ENCODE data around the gene TCHH.

Gene TCHH

DNA sequence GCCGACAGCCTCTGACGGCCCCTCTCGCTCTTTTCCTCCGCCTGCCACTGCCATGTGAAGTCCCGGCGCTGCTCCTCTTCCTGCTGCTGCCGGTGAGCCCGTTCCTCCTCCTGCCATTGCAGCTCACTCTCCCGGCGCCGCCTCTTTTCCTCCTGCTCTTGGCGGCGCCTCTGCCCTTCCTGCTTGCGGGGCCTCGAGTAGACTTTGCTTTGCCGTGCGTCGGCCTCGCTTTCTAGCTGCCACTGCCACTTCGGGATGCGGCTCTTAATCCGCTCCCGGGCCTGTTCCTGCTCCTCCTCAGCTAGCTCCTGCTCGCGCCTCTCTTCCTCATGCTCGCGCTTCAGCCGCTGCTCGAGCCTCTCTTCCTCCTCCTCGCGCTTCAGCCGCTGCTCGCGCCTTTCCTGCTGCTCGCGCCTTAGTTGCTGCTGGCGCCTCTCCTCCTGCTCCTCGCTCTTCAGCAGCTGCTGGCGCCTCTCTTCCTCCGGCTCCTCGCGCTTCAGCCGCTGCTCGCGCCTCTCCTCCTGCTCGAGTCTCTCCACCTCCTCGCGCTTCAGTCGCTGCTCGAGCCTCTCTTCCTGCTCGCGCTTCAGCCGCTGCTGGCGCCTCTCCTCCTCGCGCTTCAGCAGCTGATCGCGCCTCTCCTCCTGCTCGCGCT, 4.3 kb downstream of the TCHH start:
- peak overlapping the region; percentile 56 for H3K4me3 ChIP-seq (ENCODE audit: low read length)
- peak overlapping the region; percentile 17; the same call in 1 of the 2 replicates for H3K9ac ChIP-seq (ENCODE audit: low read depth, low read length)
- H3K9me3 ChIP-seq (ENCODE audit: insufficient read depth, low read depth, low read length) = peaks cover 37% of the 10 kb centered on the region
- H3K36me3 ChIP-seq (ENCODE audit: insufficient read depth, low read depth, low read length) = no peaks in the 10 kb centered on the region
- H3K27ac ChIP-seq (ENCODE audit: low read length) = no peak overlapping the region
- H3K27me3 ChIP-seq (ENCODE audit: insufficient read depth, low read length) = peaks cover 100% of the 10 kb centered on the region
- H3K4me1 ChIP-seq (ENCODE audit: insufficient read depth, low read length) = peaks cover 13% of the 10 kb centered on the region; the same call in 1 of the 2 replicates

DNA sequence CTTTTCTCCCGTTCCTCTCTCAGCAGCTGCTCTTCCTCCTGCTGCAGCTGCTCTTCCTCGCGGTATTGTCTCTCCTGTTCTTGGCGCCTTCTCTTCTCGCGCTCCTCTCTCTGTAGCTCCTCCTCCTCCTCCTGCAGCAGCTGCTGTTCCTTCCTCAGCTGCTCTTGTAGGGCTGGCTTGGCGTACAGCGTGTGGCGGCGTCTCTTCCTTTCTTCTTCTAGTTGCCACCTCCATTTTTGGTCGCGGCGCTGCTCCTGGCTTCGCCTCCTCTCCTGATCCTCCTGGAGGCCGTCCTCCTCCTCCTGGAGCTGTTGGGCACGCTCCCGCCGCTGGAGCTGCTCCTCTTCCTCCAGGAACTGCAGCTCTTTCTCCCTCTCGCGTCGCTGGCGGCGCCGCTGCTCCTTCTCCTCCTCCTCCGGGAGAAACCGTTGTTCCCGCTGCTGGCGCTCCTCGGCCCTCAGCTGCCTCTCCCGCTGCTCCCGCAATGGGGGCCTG, 4.8 kb downstream of the TCHH start:
- H3K9me3 ChIP-seq (ENCODE audit: insufficient read depth, low read depth, low read length) = peaks cover 37% of the 10 kb centered on the region
- peaks cover 100% of the 10 kb centered on the region for H3K27me3 ChIP-seq (ENCODE audit: insufficient read depth, low read length)
- H3K27ac ChIP-seq (ENCODE audit: low read length) = no peak overlapping the region
- peak overlapping the region; percentile 56; the same call in 1 of the 2 replicates for H3K4me3 ChIP-seq (ENCODE audit: low read length)
- no peak overlapping the region; the same call in 1 of the 2 replicates for H3K9ac ChIP-seq (ENCODE audit: low read depth, low read length)
- H3K36me3 ChIP-seq (ENCODE audit: insufficient read depth, low read depth, low read length) = no peaks in the 10 kb centered on the region
- H3K4me1 ChIP-seq (ENCODE audit: insufficient read depth, low read length) = peaks cover 13% of the 10 kb centered on the region; the same call in 1 of the 2 replicates

DNA sequence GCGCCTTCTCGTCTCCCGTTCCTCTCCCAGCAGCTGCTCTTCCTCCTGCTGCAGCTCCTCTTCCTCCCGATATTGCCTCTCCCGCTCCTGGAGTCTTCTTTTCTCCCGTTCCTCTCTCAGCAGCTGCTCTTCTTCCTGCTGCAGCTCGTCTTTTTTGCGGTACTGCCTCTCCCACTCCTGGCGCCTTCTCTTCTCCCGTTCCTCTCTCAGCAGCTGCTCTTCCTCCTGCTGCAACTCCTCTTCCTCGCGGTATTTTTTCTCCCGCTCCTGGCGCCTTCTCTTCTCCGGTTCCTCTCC, 5.3 kb downstream of the TCHH start:
- no peaks in the 10 kb centered on the region for H3K36me3 ChIP-seq (ENCODE audit: insufficient read depth, low read depth, low read length)
- H3K9ac ChIP-seq (ENCODE audit: low read depth, low read length) = no peak overlapping the region
- peak overlapping the region; percentile 56; the same call in 1 of the 2 replicates for H3K4me3 ChIP-seq (ENCODE audit: low read length)
- peaks cover 37% of the 10 kb centered on the region for H3K9me3 ChIP-seq (ENCODE audit: insufficient read depth, low read depth, low read length)
- H3K27me3 ChIP-seq (ENCODE audit: insufficient read depth, low read length) = peaks cover 100% of the 10 kb centered on the region
- peaks cover 13% of the 10 kb centered on the region; the same call in 1 of the 2 replicates for H3K4me1 ChIP-seq (ENCODE audit: insufficient read depth, low read length)
- no peak overlapping the region for H3K27ac ChIP-seq (ENCODE audit: low read length)

DNA sequence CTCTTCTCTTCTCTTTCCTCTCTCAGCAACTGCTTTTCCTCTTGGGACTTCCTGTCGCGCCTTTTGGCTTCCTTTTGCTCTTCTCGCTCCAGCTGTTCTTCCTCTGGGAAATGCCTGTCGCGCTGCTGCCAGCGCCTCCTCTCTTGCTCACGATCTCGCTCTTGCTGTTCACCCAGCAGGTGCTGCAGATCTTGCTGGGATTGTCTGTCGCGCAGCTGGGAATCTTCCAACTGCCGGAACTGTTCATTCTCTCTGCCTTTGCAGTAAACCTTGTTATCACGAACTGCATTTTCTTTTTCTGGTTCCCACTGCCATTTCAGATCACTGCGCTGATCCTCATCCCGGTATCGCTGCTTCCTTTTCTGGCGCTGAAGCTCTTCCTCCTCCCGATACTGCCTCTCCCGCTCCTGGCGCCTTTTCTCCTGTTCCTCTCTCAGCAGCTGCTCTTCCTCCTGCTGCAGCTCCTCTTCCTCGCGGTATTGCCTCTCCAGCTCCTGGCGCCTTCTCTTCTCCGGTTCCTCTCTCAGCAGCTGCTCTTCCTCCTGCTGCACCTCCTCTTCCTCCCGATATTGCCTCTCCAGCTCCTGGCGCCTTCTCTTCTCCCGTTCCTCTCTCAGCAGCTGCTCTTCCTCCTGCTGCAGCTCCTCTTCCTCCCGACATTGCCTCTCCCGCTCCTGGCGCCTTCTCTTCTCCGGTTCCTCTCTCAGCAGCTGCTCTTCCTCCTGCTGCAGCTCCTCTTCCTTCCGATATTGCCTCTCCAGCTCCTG, 5.8 kb downstream of the TCHH start:
- Histone ChIP-seq H3K27ac (ENCODE audit: low read length) (no peak overlapping the region), H3K36me3 (ENCODE audit: insufficient read depth, low read depth, low read length) (no peaks in the 10 kb centered on the region), H3K27me3 (ENCODE audit: insufficient read depth, low read length) (peaks cover 100% of the 10 kb centered on the region), H3K4me3 (ENCODE audit: low read length) (peak overlapping the region; percentile 56; the same call in 1 of the 2 replicates), H3K4me1 (ENCODE audit: insufficient read depth, low read length) (peaks cover 13% of the 10 kb centered on the region; the same call in 1 of the 2 replicates), H3K9me3 (ENCODE audit: insufficient read depth, low read depth, low read length) (peaks cover 37% of the 10 kb centered on the region), H3K9ac (ENCODE audit: low read depth, low read length) (no peak overlapping the region)

DNA sequence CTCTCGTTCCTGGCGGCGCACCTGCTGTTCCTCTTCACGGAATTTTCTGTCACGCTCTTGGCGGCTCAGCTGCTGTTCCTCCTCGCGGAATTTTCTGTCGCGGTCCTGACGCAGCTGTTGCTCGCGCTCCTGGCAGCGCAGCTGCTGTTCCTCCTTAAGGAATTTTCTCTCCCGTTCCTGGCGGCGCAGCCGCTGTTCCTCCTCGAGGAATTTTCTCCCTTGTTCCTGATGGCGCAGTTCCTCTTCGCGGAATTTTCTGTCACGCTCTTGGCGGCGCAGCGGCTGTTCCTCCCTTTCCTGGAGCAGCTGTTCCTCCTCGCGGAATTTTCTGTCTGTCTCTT, 6.4 kb downstream of the TCHH start:
- H3K27me3 ChIP-seq (ENCODE audit: insufficient read depth, low read length) = peaks cover 100% of the 10 kb centered on the region
- H3K36me3 ChIP-seq (ENCODE audit: insufficient read depth, low read depth, low read length) = no peaks in the 10 kb centered on the region
- H3K9ac ChIP-seq (ENCODE audit: low read depth, low read length) = no peak overlapping the region
- peaks cover 37% of the 10 kb centered on the region for H3K9me3 ChIP-seq (ENCODE audit: insufficient read depth, low read depth, low read length)
- H3K4me1 ChIP-seq (ENCODE audit: insufficient read depth, low read length) = peaks cover 13% of the 10 kb centered on the region; the same call in 1 of the 2 replicates
- no peak overlapping the region for H3K27ac ChIP-seq (ENCODE audit: low read length)
- no peak overlapping the region; the same call in 1 of the 2 replicates for H3K4me3 ChIP-seq (ENCODE audit: low read length)

DNA sequence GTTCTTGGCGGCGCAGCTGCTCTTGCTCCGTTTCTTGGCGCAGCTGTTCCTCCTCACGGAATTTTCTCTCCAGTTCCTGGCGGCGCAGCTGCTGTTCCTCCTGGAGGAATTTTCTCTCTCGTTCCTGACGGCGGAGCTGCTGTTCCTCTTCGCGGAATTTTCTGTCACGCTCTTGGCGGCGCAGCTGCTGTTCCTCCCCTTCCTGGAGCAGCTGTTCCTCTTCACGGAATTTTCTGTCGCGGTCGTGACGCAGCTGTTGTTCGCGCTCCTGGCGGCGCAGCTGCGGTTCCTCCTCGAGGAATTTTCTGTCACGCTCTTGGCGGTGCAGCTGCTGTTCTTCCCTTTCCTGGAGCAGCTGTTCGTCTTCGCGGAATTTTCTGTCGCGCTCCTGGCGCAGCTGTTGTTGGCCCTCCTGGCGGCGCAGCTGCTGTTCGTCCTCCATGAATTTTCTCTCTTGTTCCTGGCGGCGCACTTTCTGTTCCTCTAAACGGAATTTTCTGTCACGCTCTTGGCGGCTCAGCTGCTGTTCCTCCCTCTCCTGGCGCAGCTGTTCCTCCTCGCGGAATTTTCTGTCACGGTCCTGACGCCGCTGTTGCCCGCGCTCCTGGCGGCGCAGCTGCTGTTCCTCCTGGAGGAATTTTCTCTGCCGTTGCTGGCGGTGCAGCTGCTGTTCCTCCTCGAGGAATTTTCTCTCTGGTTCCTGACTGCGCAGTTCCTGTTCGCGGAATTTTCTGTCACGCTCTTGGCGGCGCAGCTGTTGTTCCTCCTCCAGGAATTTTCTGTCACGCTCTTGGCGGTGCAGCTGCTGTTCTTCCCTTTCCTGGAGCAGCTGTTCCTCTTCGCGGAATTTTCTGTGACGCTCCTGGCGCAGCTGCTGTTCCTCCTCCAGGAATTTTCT, 7.0 kb downstream of the TCHH start:
- H3K27me3 ChIP-seq (ENCODE audit: insufficient read depth, low read length) = peaks cover 100% of the 10 kb centered on the region

DNA sequence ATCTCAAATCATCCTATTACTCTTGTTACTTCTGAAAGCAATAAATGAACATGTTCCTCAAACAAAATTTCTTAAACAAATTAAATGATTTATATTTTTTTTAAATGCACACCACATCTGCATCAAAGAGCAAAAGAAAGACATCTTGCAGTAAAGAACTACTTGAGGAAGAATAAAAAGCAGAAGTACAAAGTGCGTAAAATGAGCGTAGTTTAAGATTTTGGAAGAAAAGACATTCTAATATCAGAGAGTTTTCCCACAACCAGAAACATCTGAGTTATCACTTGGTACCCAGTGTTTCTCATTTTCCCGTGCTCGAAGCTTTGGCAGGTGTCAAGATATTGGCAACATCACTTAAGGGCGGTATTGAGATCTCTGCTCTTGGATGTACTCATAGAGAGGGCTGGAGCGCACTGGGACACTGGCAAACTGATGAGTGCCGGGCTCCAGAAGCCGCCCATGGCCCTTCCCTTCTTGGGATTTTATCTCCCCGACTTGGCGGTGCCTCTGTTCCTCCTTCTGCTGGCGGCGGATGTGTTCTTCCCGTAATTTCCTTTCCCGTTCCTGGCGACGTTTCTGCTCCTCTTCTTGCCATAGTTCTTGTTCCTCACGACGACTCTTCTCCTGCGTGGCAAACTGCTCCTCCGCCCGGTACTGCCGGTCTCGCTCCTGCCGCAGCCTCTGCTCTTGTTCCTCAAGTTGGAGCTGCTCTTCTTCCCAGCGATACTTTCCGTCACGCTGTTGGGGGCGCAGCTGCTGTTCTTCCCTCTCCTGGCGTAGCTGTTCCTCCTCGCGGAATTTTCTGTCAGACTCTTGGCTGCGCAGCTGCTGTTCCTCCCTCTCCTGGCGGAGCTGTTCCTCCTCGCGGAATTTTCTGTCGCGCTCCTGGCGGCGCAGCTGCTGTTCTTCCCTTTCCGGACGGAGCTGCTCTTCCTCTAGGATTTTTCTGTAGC, 7.9 kb downstream of the TCHH start:
- Histone ChIP-seq H3K36me3 (ENCODE audit: insufficient read depth, low read depth, low read length) (no peaks in the 10 kb centered on the region), H3K27me3 (ENCODE audit: insufficient read depth, low read length) (peaks cover 96% of the 10 kb centered on the region), H3K4me3 (ENCODE audit: low read length) (peak overlapping the region; percentile 48; the same call in 1 of the 2 replicates), H3K9ac (ENCODE audit: low read depth, low read length) (no peak overlapping the region), H3K4me1 (ENCODE audit: insufficient read depth, low read length) (peaks cover 4% of the 10 kb centered on the region; the same call in 1 of the 2 replicates), H3K9me3 (ENCODE audit: insufficient read depth, low read depth, low read length) (peaks cover 37% of the 10 kb centered on the region), H3K27ac (ENCODE audit: low read length) (no peak overlapping the region)

More for the DNA sequence above, 7.0 kb downstream of the TCHH start:
- no peak overlapping the region for H3K9ac ChIP-seq (ENCODE audit: low read depth, low read length)
- no peaks in the 10 kb centered on the region for H3K36me3 ChIP-seq (ENCODE audit: insufficient read depth, low read depth, low read length)
- H3K4me1 ChIP-seq (ENCODE audit: insufficient read depth, low read length) = peaks cover 11% of the 10 kb centered on the region; the same call in 1 of the 2 replicates
- peak overlapping the region; percentile 48; the same call in 1 of the 2 replicates for H3K4me3 ChIP-seq (ENCODE audit: low read length)
- H3K9me3 ChIP-seq (ENCODE audit: insufficient read depth, low read depth, low read length) = peaks cover 37% of the 10 kb centered on the region
- H3K27ac ChIP-seq (ENCODE audit: low read length) = no peak overlapping the region

DNA sequence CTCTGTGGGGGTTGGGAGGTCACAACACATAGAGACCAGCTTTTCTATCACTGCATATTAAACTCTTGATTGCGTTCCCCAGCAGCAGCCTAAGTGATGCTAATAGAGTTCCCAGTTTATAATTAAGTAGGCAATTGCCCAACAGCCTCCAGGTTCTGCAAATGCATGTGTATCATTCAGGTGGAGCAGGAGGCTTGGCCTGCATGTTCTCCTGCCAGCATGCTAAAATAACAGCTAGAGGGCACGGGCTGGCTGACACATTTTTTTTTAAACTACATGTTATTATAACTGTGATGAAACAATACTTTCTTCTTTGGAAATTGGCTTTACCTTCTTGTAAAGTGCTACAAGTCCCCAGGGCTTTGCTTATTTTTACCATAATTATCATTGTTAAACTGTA, 10.4 kb downstream of the TCHH start:
- Histone ChIP-seq H3K36me3 (ENCODE audit: insufficient read depth, low read depth, low read length) (no peaks in the 10 kb centered on the region), H3K4me1 (ENCODE audit: insufficient read depth, low read length) (no peaks in the 10 kb centered on the region), H3K27ac (ENCODE audit: low read length) (no peak overlapping the region), H3K4me3 (ENCODE audit: low read length) (no peak overlapping the region), H3K9ac (ENCODE audit: low read depth, low read length) (no peak overlapping the region), H3K9me3 (ENCODE audit: insufficient read depth, low read depth, low read length) (peaks cover 29% of the 10 kb centered on the region), H3K27me3 (ENCODE audit: insufficient read depth, low read length) (peaks cover 72% of the 10 kb centered on the region)

DNA sequence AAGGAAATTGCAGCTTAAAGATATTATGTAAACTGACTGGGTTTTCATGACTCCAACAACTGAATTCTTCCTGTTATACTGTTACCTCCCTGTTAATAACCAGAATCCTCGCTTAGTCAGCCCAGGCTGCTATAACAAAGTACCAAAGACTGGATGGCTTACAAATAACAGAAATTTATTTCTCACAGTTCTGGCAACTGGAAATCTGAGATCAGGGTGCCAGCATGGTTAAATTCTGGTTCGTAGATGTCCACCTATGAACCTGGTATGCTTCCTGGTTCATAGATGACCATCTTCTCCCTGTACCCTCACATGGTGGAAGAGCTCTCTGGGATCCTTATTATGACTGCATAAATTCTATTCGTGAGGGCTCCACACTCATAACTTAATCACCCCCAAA, 18.3 kb downstream of the TCHH start:
- H3K36me3 ChIP-seq (ENCODE audit: insufficient read depth, low read depth, low read length) = no peaks in the 10 kb centered on the region

DNA sequence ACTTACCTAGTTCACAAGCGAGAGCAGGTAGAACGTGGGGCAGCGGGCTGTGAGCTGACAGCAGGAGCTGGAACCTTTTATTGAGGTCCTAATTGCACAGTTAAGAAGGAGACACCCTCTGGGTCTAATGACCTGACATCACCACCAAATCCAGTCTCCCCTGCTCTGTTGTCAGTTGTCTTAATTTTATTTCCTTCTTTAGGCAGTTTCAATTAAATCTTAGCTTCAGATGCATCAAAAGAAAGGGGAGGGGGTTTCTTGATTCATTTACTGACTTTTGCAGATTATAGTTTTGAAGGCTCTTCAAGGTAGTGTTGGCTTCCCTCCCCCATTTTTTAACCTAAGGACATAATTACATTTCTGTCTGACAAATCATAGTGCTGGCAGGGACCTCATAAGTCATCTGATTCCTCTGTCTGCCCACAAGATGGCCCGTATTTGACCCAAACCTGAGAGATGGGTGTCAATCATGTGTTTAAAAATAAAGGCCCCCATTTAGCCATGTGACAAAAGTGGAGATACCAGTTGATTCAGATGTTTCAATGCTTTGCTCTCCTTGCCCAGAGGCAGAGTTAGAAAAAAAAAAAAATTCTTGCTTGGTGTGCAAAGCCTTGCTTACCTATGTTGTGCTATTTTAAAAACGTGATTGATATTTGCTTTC, 26.1 kb downstream of the TCHH start, which contains the start of gene TCHHL1:
Gene TCHHL1 (minus strand): TSS at position 51 of the 661 bp plus-strand sequence. CDS start 921 bp downstream, outside the sequence.
- no peak within 1 kb of the TSS for H3K4me3 ChIP-seq (ENCODE audit: low read length)
- no peaks in the 10 kb centered on the region for H3K4me1 ChIP-seq (ENCODE audit: insufficient read depth, low read length)
- H3K27me3 ChIP-seq (ENCODE audit: insufficient read depth, low read length) = peaks cover 8% of the 10 kb centered on the region; the same call in 1 of the 2 replicates
- no peaks in the 10 kb centered on the region for H3K9me3 ChIP-seq (ENCODE audit: insufficient read depth, low read depth, low read length)
- no peak within 1 kb of the TSS for H3K27ac ChIP-seq (ENCODE audit: low read length)
- H3K9ac ChIP-seq (ENCODE audit: low read depth, low read length) = no peak within 1 kb of the TSS
- no peaks in the 10 kb centered on the region for H3K36me3 ChIP-seq (ENCODE audit: insufficient read depth, low read depth, low read length)

More for the DNA sequence above, 18.3 kb downstream of the TCHH start:
- H3K4me3 ChIP-seq (ENCODE audit: low read length) = no peak overlapping the region
- no peak overlapping the region for H3K9ac ChIP-seq (ENCODE audit: low read depth, low read length)
- H3K4me1 ChIP-seq (ENCODE audit: insufficient read depth, low read length) = no peaks in the 10 kb centered on the region
- H3K9me3 ChIP-seq (ENCODE audit: insufficient read depth, low read depth, low read length) = no peaks in the 10 kb centered on the region
- no peaks in the 10 kb centered on the region for H3K27me3 ChIP-seq (ENCODE audit: insufficient read depth, low read length)
- H3K27ac ChIP-seq (ENCODE audit: low read length) = no peak overlapping the region

Measured in iPS-20b (cell line).